Body of pancreas (tissue), 4 donors: ENCODE data around the gene VTI1A.

Experiments used
- POLR2A ChIP-seq, 3 donors: fragments of 450-650 bp; IDR thresholded peaks; one replicate each; pipeline ENCODE4 v1.6.1; 2016; ENCODE audit warnings: antibody characterized with exemption in 3 of 3, mild to moderate bottlenecking in 2 of 3
- TF ChIP-seq, protein P1 (sequence below), 7 experiments: fragments of 450-650 bp in 4 of 7; fragments of 200-600 bp in 3 of 7; sonication (generic) in 3 of 7; IDR thresholded peaks; one replicate each; pipeline ENCODE4 v1.5.1; 2016 to 2019; ENCODE audit warnings: antibody characterized with exemption in 7 of 7

DNA sequence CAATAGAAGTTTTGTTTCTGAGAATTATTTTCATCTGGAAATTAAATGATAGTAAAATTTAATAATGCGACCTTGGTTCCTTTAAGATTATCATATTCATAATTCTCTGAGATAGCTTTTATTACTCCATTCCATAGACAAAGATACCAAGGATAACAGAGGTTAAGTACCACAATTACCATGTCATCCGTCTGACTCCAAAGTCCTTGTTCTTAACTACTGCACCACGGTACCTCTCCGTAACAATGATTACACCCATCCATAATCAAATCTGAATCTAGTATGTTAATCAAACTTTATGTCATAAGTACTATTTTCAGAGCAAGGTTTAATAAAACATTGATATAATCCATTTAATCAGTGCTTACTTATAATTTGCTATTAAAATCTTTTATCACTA, 8.7 kb upstream of the VTI1A start:
- TF ChIP-seq, protein P1, sequence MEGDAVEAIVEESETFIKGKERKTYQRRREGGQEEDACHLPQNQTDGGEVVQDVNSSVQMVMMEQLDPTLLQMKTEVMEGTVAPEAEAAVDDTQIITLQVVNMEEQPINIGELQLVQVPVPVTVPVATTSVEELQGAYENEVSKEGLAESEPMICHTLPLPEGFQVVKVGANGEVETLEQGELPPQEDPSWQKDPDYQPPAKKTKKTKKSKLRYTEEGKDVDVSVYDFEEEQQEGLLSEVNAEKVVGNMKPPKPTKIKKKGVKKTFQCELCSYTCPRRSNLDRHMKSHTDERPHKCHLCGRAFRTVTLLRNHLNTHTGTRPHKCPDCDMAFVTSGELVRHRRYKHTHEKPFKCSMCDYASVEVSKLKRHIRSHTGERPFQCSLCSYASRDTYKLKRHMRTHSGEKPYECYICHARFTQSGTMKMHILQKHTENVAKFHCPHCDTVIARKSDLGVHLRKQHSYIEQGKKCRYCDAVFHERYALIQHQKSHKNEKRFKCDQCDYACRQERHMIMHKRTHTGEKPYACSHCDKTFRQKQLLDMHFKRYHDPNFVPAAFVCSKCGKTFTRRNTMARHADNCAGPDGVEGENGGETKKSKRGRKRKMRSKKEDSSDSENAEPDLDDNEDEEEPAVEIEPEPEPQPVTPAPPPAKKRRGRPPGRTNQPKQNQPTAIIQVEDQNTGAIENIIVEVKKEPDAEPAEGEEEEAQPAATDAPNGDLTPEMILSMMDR (IDR thresholded peaks at IDR 0.05) = no peak
- TF ChIP-seq POLR2A (IDR thresholded peaks at IDR 0.05) = no peak
